PFSK-1 (cell line): ENCODE data around the gene LTC4S.

Experiments used
- POLR2AphosphoS5 ChIP-seq: IDR thresholded peaks from 2 replicates; pipeline ENCODE4 v1.6.1; 2012; ENCODE audit warnings: low read depth, mild to moderate bottlenecking, control low read depth, low read length, moderate library complexity
- TAF1 ChIP-seq: IDR thresholded peaks from 2 replicates; pipeline ENCODE4 v1.6.1; 2012; ENCODE audit warnings: low read length, control low read depth, borderline replicate concordance; ENCODE audit not compliant: insufficient read depth

GRCh38 chr5:179806250-179807048, 12.7 kb downstream of the LTC4S start, which contains the start of gene MGAT4B:
- TF ChIP-seq TAF1: peak; percentile 83
- no peak for TF ChIP-seq POLR2AphosphoS5
